Sigmoid colon (tissue), 7 donors: ENCODE results near the gene NDUFB8. TPM values are rescaled to one million over a fixed set of nuclear protein-coding genes. Genes with fewer than 3 reads are reported as not detected.

Experiments used
- DNase-seq: peaks from one replicate; pipeline ENCODE4 v3.0.0-alpha.2; 2019
- H3K27ac ChIP-seq, 4 donors: fragments of 200-600 bp; sonication (generic); one replicate each; pipeline ENCODE4 v1.5.1; 2016 to 2019; ENCODE audit warnings: mild to moderate bottlenecking in 1 of 4
- H3K27me3 ChIP-seq, 3 donors: fragments of 200-600 bp; sonication (generic); one replicate each; pipeline ENCODE4 v1.5.1; 2019; ENCODE audit warnings: mild to moderate bottlenecking in 1 of 3
- H3K36me3 ChIP-seq, 4 donors: fragments of 200-600 bp; sonication (generic); one replicate each; pipeline ENCODE4 v1.5.1; 2016 to 2019
- H3K4me1 ChIP-seq, 4 donors: fragments of 200-600 bp; sonication (generic); one replicate each; pipeline ENCODE4 v1.5.1; 2017 to 2019
- H3K4me3 ChIP-seq, 4 donors: fragments of 200-600 bp; sonication (generic); one replicate each; pipeline ENCODE4 v1.5.1; 2017 to 2019; ENCODE audit warnings: mild to moderate bottlenecking in 2 of 4, moderate library complexity in 1 of 4
- H3K9me3 ChIP-seq, 4 donors: fragments of 200-600 bp in 3 of 4; sonication (generic) in 3 of 4; one replicate each; pipeline versions ENCODE4 v1.5.1 to v1.6.1; 2013 to 2019
- EP300 ChIP-seq, 4 donors: sonication (generic); formaldehyde crosslinking; IDR thresholded peaks; one replicate each; pipeline ENCODE4 v1.6.1; 2017; ENCODE audit warnings: antibody characterized with exemption in 4 of 4
- POLR2A ChIP-seq, 2 donors: fragments of 450-650 bp; IDR thresholded peaks; one replicate each; pipeline ENCODE4 v1.6.1; 2016; ENCODE audit warnings: antibody characterized with exemption in 2 of 2, mild to moderate bottlenecking in 2 of 2, moderate library complexity in 2 of 2
- POLR2AphosphoS5 ChIP-seq, 4 donors: sonication (generic); formaldehyde crosslinking; IDR thresholded peaks; one replicate each; pipeline ENCODE4 v1.6.1; 2017; ENCODE audit warnings: antibody characterized with exemption in 4 of 4
- WGBS, 2 donors: extraction: QIAGEN DNeasy Blood & Tissue Kit; methylation state at CpG; one replicate each; pipeline ENCODE4 v1.1.7; 2013; 5-methylcytosine and 5-hydroxymethylcytosine counted together
- intact Hi-C: fragments of 100-400 bp; cut with DNase I; formaldehyde crosslinking; loops from one replicate; pipeline ENCODE4 v1.15.1; 2023
- polyA plus RNA-seq, 3 donors: library from polyadenylated mRNA; stranded (reverse); fragments of 200-250 nt; gene quantifications; one replicate each; pipeline ENCODE4 v1.2.3, GENCODE V29; 2013
- total RNA-seq, 4 donors: library from RNA; depleted of rRNA; stranded (reverse); fragments of >200 nt; gene quantifications; one replicate each; pipeline ENCODE4 v1.1.0, GENCODE V29; 2016
- TF ChIP-seq, protein P1 (sequence below), 4 experiments: fragments of 450-650 bp in 3 of 4; fragments of 200-600 bp in 1 of 4; IDR thresholded peaks; one replicate each; pipeline ENCODE4 v1.5.1; 2016 to 2019; ENCODE audit warnings: antibody characterized with exemption in 4 of 4, mild to moderate bottlenecking in 3 of 4, moderate library complexity in 2 of 4
- donor health status: healthy with polysubstance abuse.
- donor health status: Bipolar disorder and iron deficiency.
- donor health status: healthy.

NDUFB8 gene
- total and polyA plus RNA-seq, 7 donors = 232 to 449 (median 359) TPM

DNA sequence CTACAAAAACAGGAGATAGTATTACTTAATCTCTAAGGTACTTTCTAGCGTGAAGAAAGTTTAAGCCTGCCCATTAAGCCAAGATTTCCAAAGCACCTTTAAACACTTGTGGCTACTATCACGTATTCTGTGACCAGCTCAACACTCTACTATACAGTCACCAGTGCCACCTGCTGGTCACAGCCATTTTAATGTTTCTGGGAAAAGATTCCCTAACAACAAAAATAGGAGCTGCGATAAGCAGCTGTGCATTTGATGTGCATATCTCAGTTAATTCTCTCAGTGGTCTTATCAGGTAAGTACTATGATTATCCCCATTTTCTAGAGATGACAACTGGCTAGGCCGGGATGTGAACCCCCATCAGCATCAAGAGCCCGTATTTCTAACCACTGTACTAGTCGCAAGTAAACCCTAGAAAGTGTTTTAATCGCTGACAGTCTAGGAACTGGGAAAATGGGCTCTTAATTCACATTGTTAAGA, 10.9 kb downstream of the NDUFB8 start:
- 18 to 19% methylated on average over 7 of the region's 7 CpGs for WGBS, 2 donors
- peak overlapping the region in 1 of 4 donors; percentile 37 for H3K27ac ChIP-seq
- no peak for TF ChIP-seq POLR2AphosphoS5 (IDR thresholded peaks at IDR 0.05)
- TF ChIP-seq, protein P1, sequence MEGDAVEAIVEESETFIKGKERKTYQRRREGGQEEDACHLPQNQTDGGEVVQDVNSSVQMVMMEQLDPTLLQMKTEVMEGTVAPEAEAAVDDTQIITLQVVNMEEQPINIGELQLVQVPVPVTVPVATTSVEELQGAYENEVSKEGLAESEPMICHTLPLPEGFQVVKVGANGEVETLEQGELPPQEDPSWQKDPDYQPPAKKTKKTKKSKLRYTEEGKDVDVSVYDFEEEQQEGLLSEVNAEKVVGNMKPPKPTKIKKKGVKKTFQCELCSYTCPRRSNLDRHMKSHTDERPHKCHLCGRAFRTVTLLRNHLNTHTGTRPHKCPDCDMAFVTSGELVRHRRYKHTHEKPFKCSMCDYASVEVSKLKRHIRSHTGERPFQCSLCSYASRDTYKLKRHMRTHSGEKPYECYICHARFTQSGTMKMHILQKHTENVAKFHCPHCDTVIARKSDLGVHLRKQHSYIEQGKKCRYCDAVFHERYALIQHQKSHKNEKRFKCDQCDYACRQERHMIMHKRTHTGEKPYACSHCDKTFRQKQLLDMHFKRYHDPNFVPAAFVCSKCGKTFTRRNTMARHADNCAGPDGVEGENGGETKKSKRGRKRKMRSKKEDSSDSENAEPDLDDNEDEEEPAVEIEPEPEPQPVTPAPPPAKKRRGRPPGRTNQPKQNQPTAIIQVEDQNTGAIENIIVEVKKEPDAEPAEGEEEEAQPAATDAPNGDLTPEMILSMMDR (IDR thresholded peaks at IDR 0.05) = peak; percentile 38 to 65 (median 62)
- peaks cover 0 to 32% (median 10%) of the 10 kb centered on the region in 4 donors for H3K36me3 ChIP-seq
- DNase-seq = no peak
- H3K4me1 ChIP-seq = peaks cover 0 to 17% (median 14%) of the 10 kb centered on the region in 4 donors
- intact Hi-C loops = loop anchor here (2.0 to 5.0 kb wide), 2 partner anchors 86 to 180 kb away; no protein-coding TSS in a partner anchor
- H3K9me3 ChIP-seq = no peaks in the 10 kb centered on the region
- H3K27me3 ChIP-seq = peaks cover 0 to 4% (median 0%) of the 10 kb centered on the region in 3 donors
- peak overlapping the region; percentile 42 to 61 (median 56) for H3K4me3 ChIP-seq

DNA sequence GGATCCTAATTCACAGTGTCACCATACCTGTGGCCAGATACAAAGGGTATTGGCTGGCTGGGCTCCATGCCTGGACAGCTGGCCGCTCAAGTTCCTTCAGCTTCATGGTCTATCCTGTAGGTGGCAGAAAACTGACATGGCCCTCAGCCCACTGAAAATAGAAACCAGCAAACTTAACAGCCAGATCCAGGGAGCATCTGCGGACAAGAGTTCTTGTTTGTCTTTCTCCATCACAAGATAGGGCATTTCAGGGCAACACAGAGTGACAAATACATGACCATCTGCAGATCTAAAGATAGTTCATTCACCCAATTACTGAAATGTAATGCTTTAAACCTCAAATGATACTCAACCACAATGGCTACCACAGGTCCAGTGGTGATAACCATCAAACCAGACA, 12.8 kb downstream of the NDUFB8 start:
- intact Hi-C loops = loop anchor here (5.0 kb wide), 1 partner anchor 85 kb away; no protein-coding TSS in a partner anchor
- DNase-seq = no peak
- Histone ChIP-seq H3K9me3 (no peaks in the 10 kb centered on the region), H3K4me3 (no peak overlapping the region), H3K27me3 (peaks cover 0 to 4% (median 0%) of the 10 kb centered on the region in 3 donors), H3K27ac (no peak overlapping the region), H3K4me1 (peaks cover 0 to 17% (median 14%) of the 10 kb centered on the region in 4 donors), H3K36me3 (peaks cover 0 to 25% (median 0%) of the 10 kb centered on the region in 4 donors)
- TF ChIP-seq, protein P1 (IDR thresholded peaks at IDR 0.05) = no peak
- no peak for TF ChIP-seq POLR2A (IDR thresholded peaks at IDR 0.05)
- no peak for TF ChIP-seq EP300 (IDR thresholded peaks at IDR 0.05)
- TF ChIP-seq POLR2AphosphoS5 (IDR thresholded peaks at IDR 0.05) = no peak
- 91 to 93% methylated on average over 2 of the region's 2 CpGs for WGBS, 2 donors

DNA sequence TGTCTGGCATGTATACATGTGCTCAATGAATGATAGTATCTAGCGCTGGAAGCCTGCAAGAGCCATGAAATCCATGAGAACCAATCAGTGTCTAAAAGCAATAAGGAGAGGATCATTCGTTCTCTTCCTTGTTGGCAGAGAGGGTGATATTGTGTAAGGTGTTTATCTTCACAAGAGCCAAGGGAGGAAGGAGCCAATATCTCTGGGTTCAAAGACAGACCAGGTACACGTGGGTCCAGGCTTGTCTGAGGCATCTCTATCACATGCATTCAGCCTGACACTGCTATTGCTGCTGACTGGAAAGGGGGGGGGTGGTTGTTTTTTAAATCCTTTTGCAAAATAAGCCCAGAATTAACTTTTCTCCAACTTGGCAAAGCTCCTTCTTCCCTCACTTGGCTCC, 14.1 kb downstream of the NDUFB8 start:
- no peak overlapping the region for H3K4me3 ChIP-seq
- DNase-seq = no peak
- TF ChIP-seq POLR2A (IDR thresholded peaks at IDR 0.05) (no peak), POLR2AphosphoS5 (IDR thresholded peaks at IDR 0.05) (no peak)
- TF ChIP-seq, protein P1 (IDR thresholded peaks at IDR 0.05) = no peak
- H3K4me1 ChIP-seq = peaks cover 0 to 17% (median 14%) of the 10 kb centered on the region in 4 donors
- peaks cover 0 to 4% (median 0%) of the 10 kb centered on the region in 3 donors for H3K27me3 ChIP-seq
- intact Hi-C loops = loop anchor here (5.0 kb wide), 1 partner anchor 83 kb away; no protein-coding TSS in a partner anchor
- H3K27ac ChIP-seq = no peak overlapping the region
- H3K36me3 ChIP-seq = peaks cover 0 to 34% (median 0%) of the 10 kb centered on the region in 4 donors
- 54 to 82% methylated on average over 3 of the region's 3 CpGs for WGBS, 2 donors
- no peaks in the 10 kb centered on the region for H3K9me3 ChIP-seq

DNA sequence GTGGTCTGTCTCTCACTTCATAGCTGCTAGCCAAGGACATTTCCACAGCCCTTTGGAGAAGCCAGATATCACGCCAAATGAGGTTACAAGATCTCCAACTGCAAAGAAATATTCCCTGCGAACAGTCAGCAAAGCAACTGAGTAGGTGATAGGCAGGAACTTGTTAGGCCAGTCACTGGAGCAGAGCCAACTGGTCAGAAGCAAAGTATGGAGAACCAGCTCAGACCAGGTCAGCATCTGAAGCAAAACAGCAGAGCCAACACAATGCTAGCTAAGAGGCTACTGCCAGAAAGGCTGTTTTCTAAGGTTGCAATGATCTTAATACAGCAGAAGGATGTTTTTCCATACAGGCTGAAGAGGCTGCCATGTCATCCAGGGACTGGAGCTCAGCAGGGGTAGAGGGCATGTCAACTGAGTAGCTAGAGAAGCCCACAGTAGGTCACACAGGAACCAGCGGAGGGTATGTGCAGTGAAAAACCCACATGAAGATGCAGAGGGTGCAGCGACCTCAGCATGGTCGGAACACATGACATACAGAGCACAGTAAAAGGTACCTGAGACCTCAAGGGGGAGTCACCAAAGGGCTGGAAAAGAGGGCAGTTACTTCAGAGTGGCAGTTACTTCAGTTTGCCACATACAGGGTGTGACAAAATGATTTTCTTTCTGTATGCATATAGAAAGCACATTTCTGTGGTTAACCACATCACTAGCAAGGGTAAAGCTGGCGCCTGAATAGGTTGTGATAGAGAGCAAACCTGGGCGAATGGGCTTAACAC, 18.9 kb downstream of the NDUFB8 start:
- H3K9me3 ChIP-seq = no peaks in the 10 kb centered on the region
- H3K4me1 ChIP-seq = no peaks in the 10 kb centered on the region
- H3K36me3 ChIP-seq = peaks cover 6 to 65% (median 13%) of the 10 kb centered on the region in 4 donors
- intact Hi-C loops = no loop called here
- no peak overlapping the region for H3K4me3 ChIP-seq
- H3K27me3 ChIP-seq = no peaks in the 10 kb centered on the region
- H3K27ac ChIP-seq = no peak overlapping the region
- no peak for DNase-seq
- TF ChIP-seq, protein P1 (IDR thresholded peaks at IDR 0.05) = no peak
- TF ChIP-seq POLR2AphosphoS5 (IDR thresholded peaks at IDR 0.05) (no peak), POLR2A (IDR thresholded peaks at IDR 0.05) (no peak), EP300 (IDR thresholded peaks at IDR 0.05) (no peak)
- 67 to 86% methylated on average over 7 of the region's 7 CpGs for WGBS, 2 donors
